22Rv1 (cell line): ENCODE data around the gene TCF7L1.

Experiments used
- ZFX ChIP-seq: fragments of 450-650 bp; IDR thresholded peaks from 2 replicates; pipeline ENCODE4 v1.6.1; 2017; ENCODE audit warnings: antibody characterized with exemption, borderline replicate concordance
- TF ChIP-seq, protein P1 (sequence below): fragments of 450-650 bp; IDR thresholded peaks from 2 replicates; pipeline ENCODE4 v1.5.1; 2017; ENCODE audit warnings: mild to moderate bottlenecking

DNA sequence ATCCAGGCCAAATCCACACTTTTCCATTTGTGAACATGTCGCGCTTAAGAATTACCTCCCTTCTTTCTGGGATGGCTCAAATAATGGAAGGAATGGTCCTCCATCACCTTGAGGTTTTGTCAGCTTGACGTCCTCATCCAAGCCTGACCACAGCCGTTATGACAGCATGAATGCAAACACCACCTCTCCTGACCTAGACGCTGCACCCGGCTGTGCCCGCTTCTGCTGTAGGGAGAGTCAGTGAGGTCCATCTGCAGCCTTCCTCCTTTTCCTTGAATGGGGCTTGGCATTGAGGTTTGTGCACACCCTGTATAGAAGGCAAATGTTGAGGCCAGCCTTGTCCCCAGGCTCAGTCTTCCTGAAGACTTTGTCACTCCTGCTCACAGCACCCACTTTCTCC is 109.1 kb downstream of the TCF7L1 start:
- TF ChIP-seq, protein P1, sequence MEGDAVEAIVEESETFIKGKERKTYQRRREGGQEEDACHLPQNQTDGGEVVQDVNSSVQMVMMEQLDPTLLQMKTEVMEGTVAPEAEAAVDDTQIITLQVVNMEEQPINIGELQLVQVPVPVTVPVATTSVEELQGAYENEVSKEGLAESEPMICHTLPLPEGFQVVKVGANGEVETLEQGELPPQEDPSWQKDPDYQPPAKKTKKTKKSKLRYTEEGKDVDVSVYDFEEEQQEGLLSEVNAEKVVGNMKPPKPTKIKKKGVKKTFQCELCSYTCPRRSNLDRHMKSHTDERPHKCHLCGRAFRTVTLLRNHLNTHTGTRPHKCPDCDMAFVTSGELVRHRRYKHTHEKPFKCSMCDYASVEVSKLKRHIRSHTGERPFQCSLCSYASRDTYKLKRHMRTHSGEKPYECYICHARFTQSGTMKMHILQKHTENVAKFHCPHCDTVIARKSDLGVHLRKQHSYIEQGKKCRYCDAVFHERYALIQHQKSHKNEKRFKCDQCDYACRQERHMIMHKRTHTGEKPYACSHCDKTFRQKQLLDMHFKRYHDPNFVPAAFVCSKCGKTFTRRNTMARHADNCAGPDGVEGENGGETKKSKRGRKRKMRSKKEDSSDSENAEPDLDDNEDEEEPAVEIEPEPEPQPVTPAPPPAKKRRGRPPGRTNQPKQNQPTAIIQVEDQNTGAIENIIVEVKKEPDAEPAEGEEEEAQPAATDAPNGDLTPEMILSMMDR: no peak
- no peak for TF ChIP-seq ZFX
